NCI-H2081 (cell line): Measurements from ENCODE around the gene SPAG16.

Source experiments
- DNase-seq, 2 experiments: peaks; one replicate each; lab custom pipeline; 2025; lab: John Stamatoyannopoulos, UW

Gene SPAG16

DNA sequence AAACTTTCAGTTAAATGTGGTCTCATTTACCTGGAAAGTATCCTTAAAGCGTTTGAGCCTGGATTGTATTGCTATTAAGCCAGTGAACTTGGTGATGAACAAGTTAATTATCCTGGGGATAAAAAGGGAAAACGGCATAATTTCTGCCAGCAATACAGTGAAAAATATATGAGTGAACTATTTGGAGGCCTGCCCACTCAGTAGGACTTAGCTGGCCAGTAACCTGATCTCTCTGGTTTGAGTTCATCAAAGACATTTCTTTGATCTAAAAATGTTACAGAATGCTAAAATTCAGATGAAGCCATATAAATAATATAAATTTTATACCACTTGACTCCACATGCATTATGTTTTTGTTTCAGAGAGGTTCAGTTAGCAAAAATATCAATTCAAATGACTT lies 885.5 kb downstream of the SPAG16 start:
- DNase-seq, result no peak

DNA sequence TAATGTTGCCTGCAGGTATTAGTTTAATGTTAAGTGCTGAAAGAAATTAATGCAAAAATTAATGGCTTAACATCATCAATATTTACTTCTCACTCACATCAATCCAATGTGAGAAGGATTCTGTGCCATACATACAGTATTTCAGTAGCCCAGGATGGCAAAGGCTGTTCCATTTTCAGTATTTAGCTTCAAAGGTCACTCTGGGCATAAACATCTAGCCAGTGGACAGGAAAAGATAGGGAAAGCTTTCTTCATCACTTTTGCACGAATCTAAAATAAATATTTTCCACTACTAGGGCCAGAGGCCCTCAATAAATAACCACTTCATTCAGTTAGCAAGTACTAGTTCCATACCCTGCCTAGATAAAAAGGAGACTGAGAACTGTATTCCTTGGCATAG lies 890.3 kb downstream of the SPAG16 start:
- DNase-seq, result no peak

DNA sequence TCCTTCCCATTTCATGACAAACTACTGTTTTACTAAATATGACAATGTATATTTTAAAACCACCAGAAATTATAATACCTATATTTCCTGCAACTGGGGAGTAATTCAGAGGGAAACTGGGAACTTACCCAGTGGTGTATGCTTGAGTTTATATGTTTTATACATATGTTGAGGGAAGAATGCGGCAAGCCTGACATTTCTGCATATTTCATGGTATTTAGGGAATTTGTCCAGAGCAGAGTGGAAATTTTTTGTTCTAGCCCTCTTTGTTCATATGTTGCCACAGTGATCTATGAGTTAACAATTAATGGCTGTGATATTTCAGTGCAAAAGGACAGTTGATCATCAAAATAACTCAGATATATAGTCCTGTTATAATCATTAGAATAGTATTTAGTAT lies 895.8 kb downstream of the SPAG16 start:
- DNase-seq, result no peak

DNA sequence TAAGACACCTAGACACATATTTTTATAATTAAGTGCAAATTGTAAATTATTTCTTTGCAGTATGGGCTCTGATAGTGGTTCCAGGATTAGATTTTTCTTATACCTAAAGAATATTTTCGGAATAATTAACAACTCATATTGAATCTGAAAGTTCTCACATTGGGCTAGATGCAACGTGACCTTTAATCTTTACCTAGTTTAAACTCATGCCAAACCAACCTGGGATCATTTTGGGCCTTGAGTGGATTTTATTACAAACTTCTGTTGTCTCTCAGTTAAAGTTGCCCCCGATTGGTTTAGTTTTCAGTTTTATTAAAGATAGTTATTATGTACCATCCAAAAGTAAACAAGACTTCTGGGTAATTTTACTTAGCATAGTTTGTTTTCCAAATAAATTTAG lies 896.4 kb downstream of the SPAG16 start:
- no peak for DNase-seq

DNA sequence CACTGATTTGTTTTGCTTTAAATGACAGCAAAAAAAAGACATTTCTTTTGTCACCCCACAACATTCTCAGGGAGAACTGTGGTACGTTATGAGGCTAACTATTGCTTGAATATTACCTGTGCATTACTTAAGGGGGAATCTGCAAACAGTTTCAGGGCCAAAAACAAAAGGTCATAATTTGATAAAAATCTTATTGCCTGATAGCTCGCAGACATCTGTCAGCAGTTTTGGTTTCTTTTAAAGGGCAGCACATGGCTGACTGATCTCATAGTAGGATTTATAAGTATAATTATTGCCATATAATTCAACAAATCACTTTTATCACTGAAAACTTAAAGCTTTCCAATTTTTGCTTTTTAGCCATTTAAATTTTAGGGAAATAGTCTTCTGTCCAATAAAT lies 900.2 kb downstream of the SPAG16 start:
- no peak for DNase-seq

DNA sequence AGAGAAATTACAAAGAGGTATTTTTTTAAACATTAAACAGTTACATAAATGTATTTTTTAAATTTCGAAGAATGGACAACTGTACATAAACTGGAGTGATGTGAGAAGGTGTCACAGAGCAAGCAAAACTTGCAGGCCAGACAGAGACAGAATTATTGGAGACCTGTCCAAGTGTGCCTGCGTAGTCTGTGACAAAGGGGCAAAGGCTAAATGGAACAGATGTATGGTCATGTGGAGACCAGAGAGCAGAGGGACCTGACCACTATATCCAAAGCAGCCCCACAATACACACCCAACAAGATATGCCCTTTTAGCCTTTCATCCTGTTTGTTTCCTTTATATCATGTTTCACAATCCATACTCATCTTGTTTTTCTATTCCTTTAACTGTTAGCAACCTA lies 901.3 kb downstream of the SPAG16 start:
- DNase-seq, result no peak

DNA sequence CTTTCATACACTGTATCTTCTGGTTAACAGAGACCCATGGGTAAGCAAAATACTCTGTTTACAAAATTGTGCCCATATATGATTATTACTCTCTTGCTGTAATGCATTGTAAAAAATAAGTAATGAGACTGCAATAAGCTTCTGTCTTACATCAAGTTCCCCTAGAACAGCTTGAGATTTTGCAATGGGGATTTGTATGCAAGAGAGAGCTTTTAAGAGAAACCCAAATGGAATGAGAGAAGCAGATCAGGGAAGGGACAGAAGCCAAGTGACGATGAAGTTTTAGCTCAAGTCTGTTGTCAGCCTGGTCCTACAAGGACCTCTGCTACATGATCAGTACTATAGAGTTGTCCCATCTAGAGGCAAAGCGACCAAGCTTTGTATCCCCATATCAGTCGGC lies 908.4 kb downstream of the SPAG16 start:
- no peak for DNase-seq

DNA sequence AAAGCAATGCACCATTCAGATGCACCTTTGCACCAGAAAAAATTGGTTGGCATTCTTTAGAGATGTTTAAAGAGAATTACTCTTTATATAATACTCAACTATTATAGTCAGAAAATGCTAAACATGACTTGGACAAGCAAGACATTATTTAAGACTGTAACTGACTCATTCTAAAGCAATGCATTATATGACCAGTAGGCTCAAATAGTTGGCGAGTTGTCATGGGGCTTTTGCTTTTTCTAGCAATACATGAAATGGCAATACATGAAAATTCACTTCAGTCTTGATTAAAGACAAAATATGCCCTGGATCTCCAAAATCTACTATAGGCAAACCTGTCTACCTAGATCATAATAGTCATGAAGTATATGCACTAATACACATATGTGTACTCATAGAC lies 909.7 kb downstream of the SPAG16 start:
- DNase-seq, result no peak

DNA sequence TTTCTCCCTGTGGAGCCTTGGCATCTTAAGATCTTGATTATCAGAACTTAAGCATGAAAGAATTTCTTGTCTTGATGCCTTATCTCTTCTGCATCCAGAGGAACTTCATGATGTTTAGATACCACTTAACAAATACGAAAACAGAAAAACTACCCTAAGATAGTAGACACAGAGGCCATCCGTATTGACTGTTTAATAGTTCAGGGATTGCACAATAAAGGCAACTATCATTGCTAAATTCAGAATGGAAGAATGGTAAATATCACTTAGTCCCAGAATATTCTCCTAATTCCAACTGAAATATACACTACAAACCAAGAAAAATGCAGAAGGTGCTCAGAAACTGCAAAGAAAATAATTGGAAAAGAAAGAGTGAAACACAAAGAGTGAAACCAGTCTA lies 912.0 kb downstream of the SPAG16 start:
- no peak for DNase-seq

DNA sequence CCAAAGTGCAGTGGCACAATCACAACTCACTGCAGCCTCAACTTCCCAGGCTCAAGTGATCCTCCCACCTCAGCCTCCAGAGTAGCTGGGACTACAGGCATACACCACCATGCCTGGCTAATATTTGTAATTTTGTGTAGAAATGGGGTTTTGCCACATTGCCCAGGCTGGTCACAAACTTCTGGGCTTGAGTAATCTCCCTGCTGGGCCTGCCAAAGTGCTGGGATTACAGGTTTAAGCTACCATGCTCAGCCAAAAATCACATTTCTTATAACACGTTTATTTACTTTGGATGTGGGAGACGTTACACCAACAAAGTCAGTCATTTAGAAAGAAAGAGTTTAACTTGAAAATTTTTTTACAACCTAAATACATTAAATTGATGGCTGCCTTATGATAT lies 917.6 kb downstream of the SPAG16 start:
- no peak for DNase-seq

DNA sequence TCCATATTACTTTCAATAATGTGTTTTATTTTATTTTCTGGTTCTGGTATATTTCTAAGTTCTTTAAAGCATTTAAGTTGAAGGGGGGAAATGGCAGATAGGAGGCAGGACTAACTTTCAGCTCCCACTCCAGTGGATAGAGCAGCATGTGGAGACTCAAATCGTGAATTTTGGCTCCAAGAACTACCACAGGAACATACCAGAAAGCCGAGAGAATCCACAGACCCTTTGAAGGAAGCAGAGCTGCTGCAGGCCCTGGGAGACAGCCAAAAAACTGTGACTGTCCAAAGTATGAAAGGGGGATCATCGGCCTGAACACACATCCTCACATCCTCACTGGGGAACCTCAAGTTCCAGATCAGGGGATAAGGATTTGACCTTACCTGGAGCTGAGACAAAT lies 919.0 kb downstream of the SPAG16 start:
- no peak for DNase-seq

DNA sequence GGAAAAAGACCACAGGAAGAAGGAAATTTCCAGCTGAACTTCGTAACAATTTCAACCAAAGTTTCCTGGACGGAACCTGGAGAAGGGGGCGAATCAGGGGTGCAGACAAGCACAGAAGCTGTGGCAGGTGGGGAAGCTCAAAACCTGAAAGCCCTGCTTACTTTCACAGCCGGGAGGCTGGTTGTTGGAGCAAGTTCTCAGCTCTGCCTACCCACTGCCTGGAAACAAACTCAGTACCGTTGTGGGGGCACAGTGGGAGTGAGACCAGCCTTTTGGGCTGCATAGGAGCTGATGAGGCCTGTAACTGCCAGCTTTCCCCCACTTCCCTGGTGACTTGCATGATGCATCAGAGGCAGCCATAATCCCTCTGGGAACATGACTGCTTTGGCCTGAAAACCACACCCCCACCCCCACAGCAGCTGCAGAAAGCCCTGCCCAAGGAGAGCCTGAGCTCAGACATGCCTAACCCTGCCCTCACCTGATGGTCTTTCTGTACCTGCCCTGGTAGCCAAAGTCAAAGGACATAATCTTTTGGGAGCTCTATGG lies 919.6 kb downstream of the SPAG16 start:
- DNase-seq, result no peak

DNA sequence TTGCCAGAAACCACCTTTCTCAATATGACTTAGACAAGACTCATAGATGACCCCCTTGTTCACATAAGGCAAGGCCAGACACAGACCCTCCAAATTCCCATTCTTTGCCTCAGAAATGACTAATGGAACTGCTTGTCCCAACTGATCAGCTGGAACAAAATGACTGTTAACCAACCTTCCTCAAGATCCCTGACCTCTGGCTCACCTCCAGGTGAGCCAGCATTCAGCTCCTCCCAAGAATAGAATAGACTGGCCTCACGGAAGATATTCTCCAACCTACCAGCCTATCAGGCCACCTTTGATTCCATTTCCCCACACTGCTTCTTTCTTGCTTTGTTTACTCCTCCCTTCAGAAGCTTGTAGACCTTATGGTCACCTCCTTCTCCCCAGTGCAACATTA lies 930.8 kb downstream of the SPAG16 start:
- DNase-seq, result no peak

DNA sequence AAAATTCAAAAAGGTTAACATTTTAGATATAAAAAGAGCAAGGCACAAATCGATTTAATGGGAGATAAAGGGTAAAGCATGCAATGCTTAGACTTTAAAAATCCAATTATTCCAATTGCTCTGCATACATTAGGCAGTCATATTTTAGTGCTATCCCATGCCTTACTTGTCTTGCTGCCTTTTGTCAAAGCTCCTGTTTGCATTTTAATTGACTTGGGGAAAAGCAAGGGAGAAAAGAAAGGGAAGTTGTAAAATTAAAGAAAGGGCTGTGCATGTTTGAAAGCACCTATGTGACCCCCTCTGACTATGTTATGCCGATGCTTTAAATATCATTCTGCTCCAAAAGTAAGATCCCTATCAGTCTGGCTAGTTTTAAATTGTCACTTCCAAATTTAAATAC lies 932.9 kb downstream of the SPAG16 start:
- no peak for DNase-seq

DNA sequence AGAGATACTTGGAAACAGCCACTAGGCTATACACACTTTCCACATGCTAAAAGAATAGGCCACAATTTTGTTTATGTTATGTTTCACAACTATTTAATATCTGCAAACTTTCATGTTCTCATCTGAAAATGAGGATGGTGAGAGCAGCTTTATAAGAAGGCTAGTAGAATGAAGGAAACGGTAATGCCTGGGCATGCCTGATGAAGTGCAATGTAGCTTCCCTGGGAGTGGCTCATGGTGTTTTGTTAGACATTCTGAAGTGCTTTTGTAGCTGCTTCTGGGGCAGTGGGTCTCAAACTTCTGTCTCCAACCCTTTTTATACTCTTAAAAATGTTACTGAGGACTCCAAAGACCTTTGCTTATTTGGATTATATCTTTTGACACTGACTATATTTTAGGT lies 933.3 kb downstream of the SPAG16 start:
- DNase-seq, result no peak

DNA sequence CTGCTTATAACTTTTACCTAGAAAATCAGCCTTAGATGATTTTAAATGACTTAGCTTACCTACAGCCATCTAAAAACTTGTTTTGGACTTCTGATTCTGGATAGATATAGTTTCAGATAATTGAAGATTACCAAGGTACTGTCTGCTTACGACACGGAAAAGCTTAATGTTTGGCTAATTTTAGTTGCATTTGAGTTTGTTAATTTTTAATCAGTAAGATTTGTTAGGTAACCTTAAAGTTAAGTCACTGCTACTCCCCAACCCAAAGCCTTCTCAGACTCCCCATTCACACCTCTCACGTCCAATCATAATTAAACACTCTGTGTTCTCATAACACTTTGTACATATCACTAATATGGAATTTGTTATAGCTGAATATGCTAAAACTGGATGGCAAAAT lies 936.0 kb downstream of the SPAG16 start:
- no peak for DNase-seq

DNA sequence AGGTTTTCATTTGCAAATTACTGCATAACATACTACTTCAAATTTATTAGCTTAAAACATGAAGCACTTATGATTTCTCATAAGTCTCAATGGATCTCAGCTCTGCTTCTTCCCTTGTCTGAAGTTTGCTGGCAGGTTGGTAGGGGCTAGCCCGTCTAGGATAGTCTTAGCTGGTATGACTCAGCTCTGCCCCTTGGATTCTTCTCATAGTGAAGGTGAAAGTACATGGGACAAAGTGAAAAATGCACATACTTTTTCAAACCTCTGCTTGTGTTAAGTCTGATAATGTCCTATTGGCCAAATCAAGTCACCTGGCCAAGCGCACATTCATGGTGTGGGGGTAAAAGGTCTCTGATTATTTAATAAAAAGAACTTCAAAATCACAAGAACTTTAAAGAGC lies 941.8 kb downstream of the SPAG16 start:
- no peak for DNase-seq

DNA sequence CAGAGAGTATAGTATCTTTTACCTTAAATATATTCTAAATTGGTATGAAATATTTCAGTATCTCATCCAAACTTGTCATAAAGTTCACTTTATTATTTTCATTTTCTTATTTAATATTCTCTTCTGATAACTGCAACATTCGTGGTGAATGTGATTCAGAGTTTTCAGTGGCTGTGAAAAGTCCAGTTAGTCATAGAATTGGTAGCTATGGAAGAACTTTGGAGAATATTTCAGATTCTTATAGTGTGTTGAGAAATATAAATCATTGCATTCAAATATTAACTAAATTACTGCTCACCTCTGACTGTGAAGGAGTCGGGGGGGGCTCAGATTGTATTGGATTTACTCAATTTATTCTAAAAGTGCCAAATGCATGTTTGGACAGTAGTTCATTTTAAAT lies 948.0 kb downstream of the SPAG16 start:
- DNase-seq, result no peak

DNA sequence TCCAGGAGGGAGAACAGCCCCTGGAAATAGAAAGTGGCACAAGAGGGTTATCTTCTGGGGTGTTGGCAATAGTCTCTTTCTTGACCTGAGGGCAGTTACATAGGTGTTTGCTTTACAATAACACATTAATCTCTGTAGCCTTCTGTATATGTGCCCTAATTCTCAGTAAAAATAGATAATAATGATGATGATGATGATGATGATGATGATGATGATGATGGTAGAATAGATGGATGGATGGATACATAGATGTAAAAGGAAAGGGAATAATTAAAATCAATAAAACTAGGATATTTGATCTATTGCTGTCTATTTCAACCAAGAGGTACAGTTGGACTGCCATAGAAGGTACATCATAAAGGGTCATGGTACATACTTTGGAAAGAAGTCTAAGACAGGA lies 948.9 kb downstream of the SPAG16 start:
- DNase-seq, result no peak

DNA sequence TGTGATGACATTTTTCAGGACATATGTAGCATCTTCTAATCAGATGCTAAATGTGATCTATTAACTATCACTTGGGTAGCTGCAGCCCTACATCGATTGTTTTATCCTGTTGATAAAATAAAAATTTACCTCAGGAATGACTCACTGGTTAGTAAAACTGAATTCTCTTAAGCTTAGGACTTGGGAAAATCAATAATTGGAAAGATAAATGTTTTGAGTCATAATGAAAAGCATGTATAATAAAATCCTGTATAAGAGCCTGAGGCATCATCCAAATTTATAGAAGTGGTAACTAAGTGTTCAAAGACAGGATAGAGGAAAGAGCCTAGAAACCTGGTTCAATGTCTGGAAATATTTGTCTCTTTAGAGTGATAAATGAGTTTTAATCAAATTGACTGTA lies 958.5 kb downstream of the SPAG16 start:
- no peak for DNase-seq

DNA sequence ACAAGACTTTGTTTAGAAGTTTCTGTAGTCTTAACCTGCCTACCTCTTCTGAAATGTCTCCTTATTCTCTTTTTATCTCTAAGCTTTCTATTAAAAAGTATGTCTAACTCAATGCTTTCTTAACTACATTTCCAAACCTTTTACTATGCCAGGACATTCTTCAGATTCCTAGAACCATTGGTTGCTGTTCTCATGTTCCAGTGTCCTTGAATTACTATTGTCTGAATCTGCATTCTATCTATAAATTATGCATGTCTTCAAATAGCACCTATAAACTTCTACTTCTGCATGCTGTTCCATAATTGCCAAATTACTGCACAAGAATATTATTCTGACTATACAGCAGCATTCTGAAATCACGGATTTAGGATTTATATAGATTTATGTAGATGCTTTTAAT lies 960.6 kb downstream of the SPAG16 start:
- no peak for DNase-seq

DNA sequence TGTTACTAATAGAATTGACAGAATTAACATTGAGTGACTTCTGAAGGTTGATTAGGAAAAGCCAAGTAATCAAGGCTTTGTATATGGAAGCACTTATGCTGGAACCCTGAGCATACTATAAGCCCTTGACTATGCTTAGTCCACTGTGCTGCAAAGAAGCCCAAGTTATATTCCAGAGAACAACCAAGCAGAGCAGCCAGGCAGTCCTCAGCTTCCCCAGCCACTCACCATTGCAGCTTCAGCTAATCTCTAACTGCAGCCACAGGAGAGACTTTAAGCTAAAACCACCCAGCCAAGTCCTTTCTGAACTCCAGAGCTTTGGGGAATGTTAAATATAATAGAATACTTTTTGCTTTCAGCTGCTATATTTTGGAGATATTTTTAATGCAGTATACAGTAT lies 962.2 kb downstream of the SPAG16 start:
- no peak for DNase-seq

DNA sequence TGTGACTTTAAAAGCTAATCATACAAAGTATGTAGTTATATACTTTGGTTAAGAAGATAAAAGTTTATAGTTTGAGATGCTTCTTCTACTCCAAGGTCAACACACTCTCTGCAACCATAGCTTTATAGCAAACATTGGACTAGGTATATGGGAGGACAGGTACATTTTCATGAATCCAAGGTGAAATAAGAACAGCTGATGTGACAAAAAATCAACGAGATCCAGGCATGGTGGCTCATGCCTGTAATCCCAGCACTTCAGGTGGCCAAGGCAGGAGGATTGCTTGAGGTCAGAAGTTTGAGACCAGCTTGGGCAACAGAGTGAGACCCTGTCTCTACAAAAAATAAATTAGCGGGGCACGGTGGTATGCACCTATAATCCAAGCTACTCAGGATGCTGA lies 963.3 kb downstream of the SPAG16 start:
- no peak for DNase-seq

DNA sequence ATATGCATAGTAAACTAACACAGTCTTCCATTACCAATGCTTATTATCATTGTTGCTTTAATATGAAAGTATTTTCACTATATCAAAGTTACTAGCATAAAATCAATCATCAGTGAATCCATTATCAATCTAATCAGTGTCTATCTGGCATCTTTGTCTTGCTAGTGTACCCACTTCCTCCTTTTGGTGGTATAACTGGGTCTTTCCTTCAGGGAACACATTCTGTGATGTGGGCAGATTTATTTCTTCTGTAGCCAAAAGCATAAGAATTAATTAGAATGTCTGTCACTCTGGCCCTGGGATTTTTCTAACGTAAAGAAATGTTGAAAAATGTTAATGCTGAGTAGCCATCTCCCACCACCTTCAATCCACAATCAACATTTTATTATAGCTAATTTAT lies 970.8 kb downstream of the SPAG16 start:
- DNase-seq, result no peak

DNA sequence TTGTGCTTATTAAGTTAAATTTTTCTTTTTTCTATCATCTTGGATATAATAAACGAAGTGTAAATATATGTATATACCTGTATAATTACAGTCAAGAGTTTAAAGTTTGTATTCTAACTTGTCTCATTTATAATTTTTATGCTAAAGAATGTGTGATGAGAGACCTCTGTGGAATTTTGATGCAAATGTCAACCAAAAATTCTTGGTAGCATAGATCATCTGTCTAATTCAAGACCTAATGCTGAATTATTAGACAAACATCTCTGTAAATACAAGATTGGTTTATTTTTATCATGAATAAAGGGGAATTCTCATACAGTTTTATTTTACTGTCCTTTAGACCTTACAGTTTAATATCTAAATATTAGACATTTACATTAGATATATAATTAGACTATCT lies 977.4 kb downstream of the SPAG16 start:
- DNase-seq, result no peak
